Fibroblast of mammary gland (primary cell): Measurements from ENCODE around the gene DICER1.
A peak's percentile ranks its signal among the peaks of the same experiment; 100 is the strongest.
"Not testable (repeated sequence)": the region's sequence is repeated elsewhere in the genome, so short reads cannot be mapped to it uniquely, and the experiment has no call there.

ENCODE experiments used
- DNase-seq: peaks from one replicate; pipeline ENCODE4 v3.0.0-alpha.2; 2010; ENCODE audit warnings: low read depth
- H3K4me3 ChIP-seq: 2 replicates; pipeline ENCODE4 v1.5.1; 2011; ENCODE audit warnings: low read depth, mild to moderate bottlenecking, low read length, moderate library complexity; ENCODE audit not compliant: control insufficient read depth
- TF ChIP-seq, protein P1 (sequence below): conservative IDR thresholded peaks from 2 replicates; pipeline ENCODE4 v1.5.1; 2011; ENCODE audit warnings: low read depth, low read length, inconsistent platforms; ENCODE audit not compliant: control insufficient read depth, insufficient read depth

Gene DICER1

DNA sequence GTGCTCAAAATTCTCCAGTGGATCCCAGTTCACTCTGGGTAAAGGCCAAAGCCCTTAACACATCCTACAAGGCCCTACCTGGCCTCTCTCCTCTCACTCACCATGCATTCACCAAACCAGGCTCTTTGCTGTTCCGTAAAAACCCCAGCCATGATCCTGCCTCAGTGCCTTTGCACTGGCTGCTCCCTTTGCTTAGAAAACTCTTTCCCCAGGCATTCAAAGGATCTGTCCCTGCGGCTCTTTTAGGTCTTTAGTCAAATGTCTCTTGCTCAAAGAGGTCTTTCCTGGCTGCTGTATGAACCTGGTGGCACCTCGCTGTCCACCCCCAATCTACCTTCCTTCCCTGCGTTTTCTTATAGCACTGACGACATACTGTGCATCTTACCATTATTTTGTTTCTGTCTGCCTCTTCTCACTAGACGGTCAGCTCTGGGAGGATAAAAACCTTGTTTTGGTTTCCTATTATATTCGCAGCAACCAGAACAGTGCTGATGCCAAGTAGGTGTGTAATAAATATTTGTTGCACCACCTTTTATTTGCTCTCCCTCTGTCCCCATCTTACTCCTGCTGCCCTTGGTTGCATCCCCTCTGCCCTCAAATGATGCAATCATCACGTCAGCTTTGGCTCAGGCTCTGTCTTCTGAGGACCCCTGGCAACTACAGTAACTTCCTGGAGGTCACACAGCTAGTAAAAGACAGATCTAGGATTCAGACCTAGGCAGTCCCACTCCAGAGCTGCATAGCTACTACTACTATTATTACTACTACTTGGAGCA lies 23.8 kb upstream of the DICER1 start:
- TF ChIP-seq, protein P1, sequence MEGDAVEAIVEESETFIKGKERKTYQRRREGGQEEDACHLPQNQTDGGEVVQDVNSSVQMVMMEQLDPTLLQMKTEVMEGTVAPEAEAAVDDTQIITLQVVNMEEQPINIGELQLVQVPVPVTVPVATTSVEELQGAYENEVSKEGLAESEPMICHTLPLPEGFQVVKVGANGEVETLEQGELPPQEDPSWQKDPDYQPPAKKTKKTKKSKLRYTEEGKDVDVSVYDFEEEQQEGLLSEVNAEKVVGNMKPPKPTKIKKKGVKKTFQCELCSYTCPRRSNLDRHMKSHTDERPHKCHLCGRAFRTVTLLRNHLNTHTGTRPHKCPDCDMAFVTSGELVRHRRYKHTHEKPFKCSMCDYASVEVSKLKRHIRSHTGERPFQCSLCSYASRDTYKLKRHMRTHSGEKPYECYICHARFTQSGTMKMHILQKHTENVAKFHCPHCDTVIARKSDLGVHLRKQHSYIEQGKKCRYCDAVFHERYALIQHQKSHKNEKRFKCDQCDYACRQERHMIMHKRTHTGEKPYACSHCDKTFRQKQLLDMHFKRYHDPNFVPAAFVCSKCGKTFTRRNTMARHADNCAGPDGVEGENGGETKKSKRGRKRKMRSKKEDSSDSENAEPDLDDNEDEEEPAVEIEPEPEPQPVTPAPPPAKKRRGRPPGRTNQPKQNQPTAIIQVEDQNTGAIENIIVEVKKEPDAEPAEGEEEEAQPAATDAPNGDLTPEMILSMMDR: no peak
- no peak for DNase-seq
- no peak overlapping the region for H3K4me3 ChIP-seq

DNA sequence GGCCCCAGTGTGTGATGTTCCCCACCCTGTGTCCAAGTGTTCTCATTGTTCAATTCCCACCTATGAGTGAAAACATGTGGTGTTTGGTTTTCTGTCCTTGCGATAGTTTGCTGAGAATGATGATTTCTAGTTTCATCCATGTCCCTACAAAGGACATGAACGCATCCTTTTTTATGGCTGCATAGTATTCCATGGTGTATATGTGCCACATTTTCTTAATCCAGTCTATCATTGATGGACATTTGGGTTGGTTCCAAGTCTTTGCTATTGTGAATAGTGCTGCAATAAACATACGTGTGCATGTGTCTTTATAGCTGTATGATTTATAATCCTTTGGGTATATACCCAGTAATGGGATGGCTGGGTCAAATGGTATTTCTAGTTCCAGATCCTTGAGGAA lies 18.3 kb upstream of the DICER1 start:
- DNase-seq, H3K4me3 ChIP-seq: not testable (repeated sequence)

DNA sequence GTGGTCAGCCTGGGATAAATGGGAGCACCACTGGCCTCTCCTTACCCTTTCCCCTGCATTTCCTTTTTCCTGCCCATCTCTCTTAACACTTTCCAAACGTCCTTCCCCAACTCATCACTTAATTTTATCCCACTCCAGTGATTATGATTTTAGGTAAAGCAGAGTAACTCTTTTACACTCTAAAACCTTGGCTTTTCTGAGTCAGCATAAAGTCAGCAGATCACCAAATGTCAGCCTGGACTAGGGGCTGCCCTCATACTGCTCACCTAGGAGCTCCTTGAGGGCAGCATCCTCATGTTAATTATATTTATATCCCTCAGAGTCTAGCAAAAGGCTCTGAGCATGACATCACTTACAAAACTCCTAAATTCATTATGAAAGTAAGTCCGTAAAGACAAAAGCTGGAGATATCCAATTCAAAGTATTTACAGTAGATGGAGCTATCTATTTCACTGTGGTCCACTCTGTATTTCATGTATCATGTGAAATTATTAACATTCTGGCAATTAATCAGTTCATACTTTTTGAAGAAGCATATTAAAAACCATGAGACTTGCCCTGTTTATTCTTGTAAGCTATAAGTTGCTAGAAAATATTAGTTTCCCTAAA lies 17.0 kb upstream of the DICER1 start:
- peak; percentile 49 for DNase-seq
- TF ChIP-seq, protein P1: peak; percentile 46
- H3K4me3 ChIP-seq: no peak overlapping the region

DNA sequence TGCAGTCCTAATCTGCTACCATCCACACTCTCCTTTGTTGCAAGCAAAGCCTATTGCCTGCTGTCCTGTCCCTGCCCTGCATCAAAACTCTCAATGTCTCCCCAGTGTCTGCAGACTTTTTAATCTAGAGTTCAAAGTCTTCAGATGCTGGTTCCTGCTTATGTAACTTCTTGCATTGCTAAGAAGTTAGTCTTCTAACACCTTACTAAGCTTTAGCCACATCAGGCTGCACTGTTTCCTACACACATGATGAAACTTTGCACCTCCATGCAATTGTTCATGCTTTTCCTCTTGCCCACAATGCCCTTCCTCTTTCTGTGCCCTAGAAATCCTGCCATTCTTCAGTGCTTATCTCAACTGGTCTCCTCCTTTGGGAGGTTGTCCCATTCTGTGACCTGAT lies 16.2 kb upstream of the DICER1 start:
- TF ChIP-seq, protein P1: no peak
- no peak overlapping the region for H3K4me3 ChIP-seq
- DNase-seq: no peak

DNA sequence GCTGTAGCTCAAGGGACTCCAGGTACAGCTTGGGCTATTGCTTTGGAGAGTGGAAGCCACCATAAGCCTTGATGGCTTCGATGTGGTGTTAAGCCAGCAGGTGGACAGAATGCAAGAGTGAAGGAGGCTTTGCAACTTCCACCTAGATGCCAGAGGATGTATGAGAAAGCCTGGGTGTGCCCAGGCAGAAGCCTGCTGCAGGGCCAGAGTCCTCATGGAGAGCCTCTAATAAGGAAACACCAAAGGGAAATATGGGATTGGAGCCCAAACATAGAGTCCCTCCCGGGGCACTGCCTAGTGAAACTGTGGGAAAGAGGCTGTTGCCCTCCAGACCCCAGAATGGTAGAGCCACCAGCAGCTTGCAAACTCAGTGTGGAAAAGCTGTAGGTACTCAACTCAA lies 9.8 kb upstream of the DICER1 start:
- no peak for DNase-seq
- TF ChIP-seq, protein P1: no peak
- H3K4me3 ChIP-seq: no peak overlapping the region

DNA sequence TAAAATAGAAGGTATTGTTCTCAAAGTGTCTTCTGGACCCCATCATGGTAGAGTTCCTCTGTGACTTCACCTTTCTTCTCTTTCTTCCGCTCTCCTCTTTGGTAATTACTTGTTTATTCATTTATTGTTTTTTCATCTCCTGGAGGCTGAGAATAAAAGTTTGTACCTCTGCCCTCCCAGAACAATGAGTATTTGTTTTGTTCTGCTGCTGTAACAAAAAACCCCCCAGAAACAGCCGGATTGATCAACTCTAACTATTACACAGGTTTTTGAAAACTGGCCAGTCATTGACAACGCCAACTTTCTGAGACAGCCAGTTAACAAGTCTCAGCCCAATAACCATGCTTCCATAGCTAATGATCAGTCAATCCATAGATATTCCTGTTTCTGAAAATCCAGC lies 8.2 kb upstream of the DICER1 start:
- H3K4me3 ChIP-seq: no peak overlapping the region
- TF ChIP-seq, protein P1: no peak

DNA sequence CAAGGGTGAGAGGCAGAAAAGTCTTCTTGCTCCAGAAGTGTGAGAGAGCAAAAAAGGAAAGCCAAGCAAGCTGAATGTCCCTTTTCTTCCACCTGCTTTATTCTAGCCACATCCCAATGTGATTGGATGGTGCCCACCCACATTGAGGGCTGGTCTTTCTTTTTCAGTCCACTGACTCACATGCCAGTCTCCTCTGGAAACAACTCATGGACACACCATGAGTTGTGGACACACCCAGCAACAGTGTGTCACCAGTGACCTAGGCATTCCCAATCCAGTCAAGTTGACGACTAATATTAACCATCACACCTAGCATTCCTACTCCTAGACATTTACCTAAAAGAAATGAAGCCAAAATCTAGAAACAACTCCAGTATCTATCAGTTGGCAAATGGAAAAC lies 7.2 kb upstream of the DICER1 start:
- TF ChIP-seq, protein P1: no peak
- H3K4me3 ChIP-seq: no peak overlapping the region
- DNase-seq: no peak

More for the DNA sequence above, 8.2 kb upstream of the DICER1 start:
- no peak for DNase-seq
